ENCODE results near the gene TCHH. TPM values are rescaled to one million over a fixed set of nuclear protein-coding genes. Genes with fewer than 3 reads are reported as not detected.

Gene TCHH
- total RNA-seq, 1 experiment from 2014 or later, result not detected

Other genes with a start within 250 kb of the TCHH start
- gene THEM4, start 205.9 kb downstream of the TCHH start, total RNA-seq (2014; rRNA removed; shearing (Covaris generic)), result 21.4 and 22.6 TPM in 2 replicates
- 102 and 116 TPM in 2 replicates for gene S100A10, start 121.6 kb downstream of the TCHH start, total RNA-seq (2014; rRNA removed; shearing (Covaris generic))
- gene S100A11, start 78.4 kb downstream of the TCHH start, total RNA-seq (2014; rRNA removed; shearing (Covaris generic)), result 474 and 597 TPM in 2 replicates
- gene TCHHL1, start 26.4 kb downstream of the TCHH start, total RNA-seq (2014; rRNA removed; shearing (Covaris generic)), result not detected in 2 replicates
- gene RPTN, start 43.8 kb upstream of the TCHH start, total RNA-seq (2014; rRNA removed; shearing (Covaris generic)), result not detected in 2 replicates
- not detected in 2 replicates for gene HRNR, start 108.7 kb upstream of the TCHH start, total RNA-seq (2014; rRNA removed; shearing (Covaris generic))
- gene FLG, start 209.8 kb upstream of the TCHH start, total RNA-seq (2014; rRNA removed; shearing (Covaris generic)), result not detected in 2 replicates
- not detected in 2 replicates for gene FLG2, start 244.6 kb upstream of the TCHH start, total RNA-seq (2014; rRNA removed; shearing (Covaris generic))